ENCODE measurements around the gene DGLUCY. TPM values are rescaled to one million over a fixed set of nuclear protein-coding genes. Genes with fewer than 3 reads are reported as not detected.

Gene DGLUCY
- total RNA-seq, 3 donors from 2014 or later, result 32.6 to 35.7 (median 34.4) TPM

- no peaks in the 10 kb centered on the region for H3K9me3 ChIP-seq
- DNase-seq (ENCODE audit: low spot score in 2 of 2), result no peak
- H3K4me3 ChIP-seq, result no peak overlapping the region
- H3K27me3 ChIP-seq, result no peaks in the 10 kb centered on the region
- intact Hi-C loops (cut with DNase I; ENCODE audit: low total_unique reads), result no loop called here
- H3K4me1 ChIP-seq, result peaks cover 0 to 14% of the 10 kb centered on the region in 2 donors
- TF ChIP-seq POLR2A (IDR thresholded peaks at IDR 0.05) (no peak), POLR2AphosphoS5 (IDR thresholded peaks at IDR 0.05) (no peak)
- TF ChIP-seq, protein P1, sequence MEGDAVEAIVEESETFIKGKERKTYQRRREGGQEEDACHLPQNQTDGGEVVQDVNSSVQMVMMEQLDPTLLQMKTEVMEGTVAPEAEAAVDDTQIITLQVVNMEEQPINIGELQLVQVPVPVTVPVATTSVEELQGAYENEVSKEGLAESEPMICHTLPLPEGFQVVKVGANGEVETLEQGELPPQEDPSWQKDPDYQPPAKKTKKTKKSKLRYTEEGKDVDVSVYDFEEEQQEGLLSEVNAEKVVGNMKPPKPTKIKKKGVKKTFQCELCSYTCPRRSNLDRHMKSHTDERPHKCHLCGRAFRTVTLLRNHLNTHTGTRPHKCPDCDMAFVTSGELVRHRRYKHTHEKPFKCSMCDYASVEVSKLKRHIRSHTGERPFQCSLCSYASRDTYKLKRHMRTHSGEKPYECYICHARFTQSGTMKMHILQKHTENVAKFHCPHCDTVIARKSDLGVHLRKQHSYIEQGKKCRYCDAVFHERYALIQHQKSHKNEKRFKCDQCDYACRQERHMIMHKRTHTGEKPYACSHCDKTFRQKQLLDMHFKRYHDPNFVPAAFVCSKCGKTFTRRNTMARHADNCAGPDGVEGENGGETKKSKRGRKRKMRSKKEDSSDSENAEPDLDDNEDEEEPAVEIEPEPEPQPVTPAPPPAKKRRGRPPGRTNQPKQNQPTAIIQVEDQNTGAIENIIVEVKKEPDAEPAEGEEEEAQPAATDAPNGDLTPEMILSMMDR (IDR thresholded peaks at IDR 0.05), result no peak
- H3K27ac ChIP-seq, result no peak overlapping the region
- no peaks in the 10 kb centered on the region for H3K36me3 ChIP-seq
These were observed 53.5 kb downstream of the DGLUCY start for GRCh38 chr14:91167380-91167770.

- H3K27ac ChIP-seq, result peak overlapping the region; percentile 59 to 65
- no peak overlapping the region for H3K4me3 ChIP-seq
- H3K36me3 ChIP-seq, result no peaks in the 10 kb centered on the region
- peaks cover 0 to 9% of the 10 kb centered on the region in 2 donors for H3K4me1 ChIP-seq
- intact Hi-C loops (cut with DNase I; ENCODE audit: low total_unique reads), result loop anchor here (5.0 kb wide), 1 partner anchor 1002 kb away; no protein-coding TSS in a partner anchor
- no peaks in the 10 kb centered on the region for H3K27me3 ChIP-seq
- DNase-seq (ENCODE audit: low spot score in 2 of 2), result no peak
- TF ChIP-seq POLR2AphosphoS5 (IDR thresholded peaks at IDR 0.05), result no peak
- TF ChIP-seq, protein P1 (IDR thresholded peaks at IDR 0.05), result no peak
- no peak for TF ChIP-seq POLR2A (IDR thresholded peaks at IDR 0.05)
- H3K9me3 ChIP-seq, result no peaks in the 10 kb centered on the region
These were observed 56.1 kb downstream of the DGLUCY start for GRCh38 chr14:91169951-91170350.

DNA sequence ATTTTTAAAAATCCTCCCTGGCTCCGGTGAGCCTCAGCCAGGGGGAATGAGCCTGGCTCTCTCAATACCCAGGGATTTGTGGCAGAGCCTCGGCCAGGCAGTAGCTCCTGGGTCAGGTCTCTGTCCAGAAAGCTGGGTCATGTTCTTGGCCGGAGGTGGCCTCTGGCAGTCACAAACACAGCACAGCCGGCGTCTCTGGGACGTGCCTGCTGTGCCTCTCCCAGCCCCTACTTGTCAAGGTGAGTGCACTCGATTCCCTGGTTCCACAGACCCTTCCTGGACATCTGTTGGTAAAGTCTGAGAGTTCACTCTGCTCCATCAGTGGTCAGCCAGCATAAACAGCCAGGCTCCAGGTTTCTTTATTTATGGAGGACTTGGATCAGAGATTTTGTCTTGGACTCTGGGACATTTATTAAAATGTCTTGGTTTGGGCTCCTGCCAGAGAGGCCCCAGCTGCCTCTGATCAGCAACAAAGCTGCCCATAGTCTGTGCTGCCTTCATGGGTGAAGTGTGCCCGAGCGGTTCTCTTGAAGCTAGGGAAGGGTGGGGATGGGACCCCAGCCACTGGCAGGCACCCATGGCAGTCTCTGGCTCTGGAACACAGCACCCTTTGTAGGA, 56.7 kb downstream of the DGLUCY start:
- H3K9me3 ChIP-seq, result no peaks in the 10 kb centered on the region
- no peak for DNase-seq (ENCODE audit: low spot score in 2 of 2)
- H3K27ac ChIP-seq, result peak overlapping the region; percentile 59 to 65
- no peaks in the 10 kb centered on the region for H3K36me3 ChIP-seq
- H3K27me3 ChIP-seq, result no peaks in the 10 kb centered on the region
- H3K4me1 ChIP-seq, result peaks cover 0 to 6% of the 10 kb centered on the region in 2 donors
- intact Hi-C loops (cut with DNase I; ENCODE audit: low total_unique reads), result loop anchor here (5.0 kb wide), 1 partner anchor 1002 kb away; no protein-coding TSS in a partner anchor
- no peak overlapping the region for H3K4me3 ChIP-seq
- TF ChIP-seq POLR2AphosphoS5 (IDR thresholded peaks at IDR 0.05) (no peak), POLR2A (IDR thresholded peaks at IDR 0.05) (no peak)
- TF ChIP-seq, protein P1 (IDR thresholded peaks at IDR 0.05), result no peak

- H3K27ac ChIP-seq, result no peak overlapping the region
- peaks cover 0 to 6% of the 10 kb centered on the region in 2 donors for H3K4me1 ChIP-seq
These were observed 57.4 kb downstream of the DGLUCY start for GRCh38 chr14:91171291-91171690.

GRCh38 chr14:91173221-91173670, 59.4 kb downstream of the DGLUCY start:
- no peaks in the 10 kb centered on the region for H3K36me3 ChIP-seq
- no peaks in the 10 kb centered on the region for H3K9me3 ChIP-seq
- DNase-seq (ENCODE audit: low spot score in 2 of 2), result peak; percentile 79 to 86
- no peaks in the 10 kb centered on the region for H3K27me3 ChIP-seq
- no peak overlapping the region for H3K27ac ChIP-seq
- TF ChIP-seq, protein P1 (IDR thresholded peaks at IDR 0.05), result peak; percentile 70 to 90 (median 72)
- TF ChIP-seq POLR2A (IDR thresholded peaks at IDR 0.05) (no peak), POLR2AphosphoS5 (IDR thresholded peaks at IDR 0.05) (no peak)
- intact Hi-C loops (cut with DNase I; ENCODE audit: low total_unique reads), result loop anchor here (5.0 kb wide), 1 partner anchor 999 kb away; no protein-coding TSS in a partner anchor
- peaks cover 0 to 6% of the 10 kb centered on the region in 2 donors for H3K4me1 ChIP-seq
- H3K4me3 ChIP-seq, result no peak overlapping the region

More at GRCh38 chr14:91171291-91171690, 57.4 kb downstream of the DGLUCY start:
- TF ChIP-seq POLR2A (IDR thresholded peaks at IDR 0.05) (no peak), POLR2AphosphoS5 (IDR thresholded peaks at IDR 0.05) (no peak)
- TF ChIP-seq, protein P1 (IDR thresholded peaks at IDR 0.05), result no peak
- no peaks in the 10 kb centered on the region for H3K27me3 ChIP-seq
- H3K4me3 ChIP-seq, result no peak overlapping the region
- intact Hi-C loops (cut with DNase I; ENCODE audit: low total_unique reads), result loop anchor here (5.0 kb wide), 1 partner anchor 1001 kb away; no protein-coding TSS in a partner anchor
- no peak for DNase-seq (ENCODE audit: low spot score in 2 of 2)
- no peaks in the 10 kb centered on the region for H3K36me3 ChIP-seq
- H3K9me3 ChIP-seq, result no peaks in the 10 kb centered on the region

Measured in breast epithelium (tissue), 4 donors.